VCaP (cell line): ENCODE measurements around the gene CRIM1.

Experiments
- H3K27ac ChIP-seq: fragments of 450-650 bp; 2 replicates; pipeline ENCODE4 v1.5.1; 2017
- CTCF ChIP-seq: fragments of 450-650 bp; conservative IDR thresholded peaks from 2 replicates; pipeline ENCODE4 v1.5.1; 2017; ENCODE audit warnings: mild to moderate bottlenecking, moderate library complexity

CRIM1 gene

DNA sequence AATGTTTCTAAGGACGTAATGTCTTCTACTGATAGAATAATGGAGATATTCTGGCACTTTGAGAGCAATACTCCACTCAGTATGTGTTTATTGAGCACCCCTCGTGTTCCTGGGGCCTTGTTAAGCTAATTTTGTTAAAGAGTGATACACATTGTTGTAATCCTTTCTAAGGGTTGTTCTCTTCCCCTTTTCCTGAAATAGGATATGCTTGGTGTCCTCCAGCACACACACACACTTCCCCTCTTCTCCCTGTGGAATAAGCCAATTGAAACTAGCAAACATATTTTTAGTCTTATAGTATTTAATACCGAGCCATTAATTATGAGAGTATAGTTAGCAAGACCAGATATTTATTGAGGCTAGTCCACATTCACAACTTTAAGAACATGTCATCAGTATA is 114.1 kb downstream of the CRIM1 start:
- no peak overlapping the region for H3K27ac ChIP-seq
- TF ChIP-seq CTCF: no peak

DNA sequence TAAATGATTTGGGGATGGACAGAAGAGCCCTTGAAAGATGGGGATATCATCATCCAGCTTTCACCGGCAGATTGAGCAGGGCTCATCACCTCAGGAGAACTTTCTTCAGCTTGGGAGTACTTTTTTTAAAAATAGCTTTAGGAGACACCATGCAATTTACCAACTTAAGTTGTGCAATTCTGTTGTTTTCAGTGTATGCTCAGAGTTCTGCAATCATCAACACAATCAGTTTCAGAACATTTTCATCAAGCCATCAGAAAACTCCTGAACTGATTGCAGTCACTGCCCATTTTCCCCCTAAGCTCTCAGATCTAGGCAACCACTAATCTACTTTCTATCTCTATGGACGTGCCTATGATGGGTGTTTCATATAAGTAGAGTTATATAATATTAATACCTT is 117.7 kb downstream of the CRIM1 start:
- no peak for TF ChIP-seq CTCF
- no peak overlapping the region for H3K27ac ChIP-seq

GRCh38 chr2:36476411-36476810 is 120.8 kb downstream of the CRIM1 start:
- TF ChIP-seq CTCF: no peak
- no peak overlapping the region for H3K27ac ChIP-seq

- H3K27ac ChIP-seq: no peak overlapping the region
Measured at GRCh38 chr2:36477315-36477714, 121.7 kb downstream of the CRIM1 start.

DNA sequence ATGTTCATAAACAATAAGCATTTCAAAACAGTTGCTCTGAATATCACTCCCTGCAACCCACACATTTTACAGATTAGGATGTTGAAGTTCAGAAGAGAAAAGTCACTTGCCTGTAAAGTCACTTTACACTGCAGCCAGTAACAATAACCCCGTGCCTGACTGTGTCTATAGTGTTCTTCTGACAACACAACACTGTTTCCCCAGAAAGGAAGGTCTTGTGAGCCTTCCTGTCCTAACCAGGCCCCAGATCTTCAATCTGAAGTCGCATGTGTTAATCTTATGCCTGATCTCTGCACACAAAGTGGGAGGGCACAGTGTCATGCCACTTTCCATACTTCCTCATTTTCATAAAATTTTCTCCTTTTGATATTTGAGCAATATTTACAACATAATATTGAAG is 122.2 kb downstream of the CRIM1 start:
- no peak for TF ChIP-seq CTCF
- H3K27ac ChIP-seq: no peak overlapping the region

More at GRCh38 chr2:36477315-36477714, 121.7 kb downstream of the CRIM1 start:
- TF ChIP-seq CTCF: no peak

DNA sequence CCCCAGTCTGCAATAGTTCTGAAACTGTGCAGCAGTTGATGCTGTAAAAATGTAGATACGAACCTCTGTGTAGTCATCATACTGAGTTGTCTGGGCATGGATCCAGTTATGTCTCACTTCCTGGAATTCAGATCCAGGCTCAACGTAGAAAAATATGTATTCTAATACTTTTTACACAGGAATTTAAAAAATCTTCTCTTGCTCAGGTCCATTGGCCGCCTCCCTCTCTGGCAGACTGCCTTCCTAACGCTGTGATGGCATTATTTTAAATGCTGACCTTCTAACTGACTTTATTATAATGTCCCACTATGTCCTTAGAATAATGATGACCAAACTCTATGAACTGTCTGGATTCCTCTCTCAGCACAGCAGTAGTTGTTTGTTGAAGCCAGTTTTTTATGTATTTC is 122.8 kb downstream of the CRIM1 start:
- no peak overlapping the region for H3K27ac ChIP-seq
- TF ChIP-seq CTCF: no peak

- no peak overlapping the region for H3K27ac ChIP-seq
- no peak for TF ChIP-seq CTCF
Measured at GRCh38 chr2:36478999-36479398, 123.4 kb downstream of the CRIM1 start.

DNA sequence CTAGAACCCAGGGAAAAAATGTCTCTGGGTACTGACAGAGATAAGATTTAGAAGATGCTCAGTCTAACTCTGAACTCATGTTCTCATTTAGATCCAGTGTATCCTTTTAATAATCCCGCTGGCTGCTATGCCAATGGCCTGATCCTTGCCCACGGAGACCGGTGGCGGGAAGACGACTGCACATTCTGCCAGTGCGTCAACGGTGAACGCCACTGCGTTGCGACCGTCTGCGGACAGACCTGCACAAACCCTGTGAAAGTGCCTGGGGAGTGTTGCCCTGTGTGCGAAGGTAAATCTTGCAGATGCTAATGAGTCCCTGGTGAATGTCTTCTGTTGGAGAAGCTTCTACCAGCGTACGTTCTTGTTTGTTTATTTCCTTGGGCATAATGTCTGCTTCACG is 123.8 kb downstream of the CRIM1 start:
- TF ChIP-seq CTCF: no peak
- no peak overlapping the region for H3K27ac ChIP-seq
